Neuronal stem cell (in vitro differentiated cells): ENCODE measurements around the gene ZNF750.

Source experiments
- DNase-seq: peaks from one replicate; pipeline ENCODE4 v3.0.0-alpha.2; 2013; ENCODE audit warnings: low spot score
- H2AFZ ChIP-seq: one replicate; pipeline ENCODE4 v1.6.1; 2013; ENCODE audit warnings: mild to moderate bottlenecking, low read length, inconsistent platforms
- H2AK5ac ChIP-seq: 2 replicates; pipeline ENCODE4 v1.6.1; 2013; ENCODE audit warnings: low read depth, mild to moderate bottlenecking, inconsistent platforms, low read length, moderate library complexity, mixed read lengths
- H2BK120ac ChIP-seq: 2 replicates; pipeline ENCODE4 v1.6.1; 2013; ENCODE audit warnings: low read depth, mild to moderate bottlenecking, inconsistent platforms, low read length, moderate library complexity, mixed read lengths
- H2BK12ac ChIP-seq: one replicate; pipeline ENCODE4 v1.6.1; 2013; ENCODE audit warnings: low read length, inconsistent platforms
- H2BK15ac ChIP-seq: 2 replicates; pipeline ENCODE4 v1.6.1; 2013; ENCODE audit warnings: mild to moderate bottlenecking, low read length, inconsistent platforms, mixed read lengths
- H2BK5ac ChIP-seq: one replicate; pipeline ENCODE4 v1.6.1; 2013; ENCODE audit warnings: inconsistent platforms, mild to moderate bottlenecking, low read length, moderate library complexity
- H3K14ac ChIP-seq: one replicate; pipeline ENCODE4 v1.6.1; 2013; ENCODE audit warnings: low read length, inconsistent platforms
- H3K18ac ChIP-seq: 2 replicates; pipeline ENCODE4 v1.6.1; 2013; ENCODE audit warnings: low read length, inconsistent platforms
- H3K23ac ChIP-seq: 2 replicates; pipeline ENCODE4 v1.6.1; 2013; ENCODE audit warnings: low read depth, mild to moderate bottlenecking, mixed read lengths, low read length, inconsistent platforms; ENCODE audit not compliant: poor library complexity
- H3K27ac ChIP-seq: replicated peaks from 3 replicates; pipeline ENCODE4 v1.5.1; 2013; ENCODE audit warnings: low read length, inconsistent platforms
- H3K27me3 ChIP-seq, 3 experiments: 2 replicates each; pipeline ENCODE4 v1.6.1; 2013; ENCODE audit warnings: low read length in 3 of 3, mild to moderate bottlenecking in 2 of 3, inconsistent platforms in 1 of 3, low read depth in 1 of 3, mixed read lengths in 1 of 3, moderate library complexity in 1 of 3; ENCODE audit not compliant: control insufficient read depth in 3 of 3, insufficient read depth in 3 of 3
- H3K36me3 ChIP-seq, 2 donors: replicated peaks in 1 of 2; 2 replicates each; pipeline ENCODE4 v1.6.1; 2013; ENCODE audit warnings: low read length in 2 of 2; ENCODE audit not compliant: control insufficient read depth in 2 of 2, insufficient read depth in 2 of 2
- H3K4ac ChIP-seq: 2 replicates; pipeline ENCODE4 v1.6.1; 2013; ENCODE audit warnings: inconsistent platforms, mild to moderate bottlenecking, low read length, moderate library complexity
- H3K4me1 ChIP-seq, 2 donors: 1 replicate in 1 of 2; 2 replicates in 1 of 2; pipeline ENCODE4 v1.6.1; 2013; ENCODE audit warnings: low read length in 2 of 2, low read depth in 1 of 2; ENCODE audit not compliant: control insufficient read depth in 2 of 2, insufficient read depth in 1 of 2
- H3K4me2 ChIP-seq: one replicate; pipeline ENCODE4 v1.6.1; 2013; ENCODE audit warnings: mild to moderate bottlenecking, low read length, inconsistent platforms; ENCODE audit not compliant: insufficient read depth, poor library complexity, severe bottlenecking
- H3K4me3 ChIP-seq, 2 donors: 2 replicates each; pipeline ENCODE4 v1.5.1; 2013; ENCODE audit warnings: low read length in 2 of 2, mild to moderate bottlenecking in 2 of 2, inconsistent platforms in 1 of 2, moderate library complexity in 1 of 2
- H3K79me1 ChIP-seq: one replicate; pipeline ENCODE4 v1.6.1; 2013; ENCODE audit warnings: low read depth, mild to moderate bottlenecking, inconsistent platforms, low read length, moderate library complexity
- H3K9ac ChIP-seq: one replicate; pipeline ENCODE4 v1.6.1; 2013; ENCODE audit warnings: mild to moderate bottlenecking, low read depth, low read length, inconsistent platforms; ENCODE audit not compliant: poor library complexity
- H3K9me3 ChIP-seq, 2 donors: replicated peaks in 1 of 2; 2 replicates each; pipeline versions ENCODE3 to v1.6.1; 2013; ENCODE audit warnings: low read length in 2 of 2, mild to moderate bottlenecking in 2 of 2, inconsistent platforms in 1 of 2, low read depth in 1 of 2, mixed read lengths in 1 of 2, moderate library complexity in 1 of 2; ENCODE audit not compliant: control insufficient read depth in 2 of 2, insufficient read depth in 1 of 2
- H4K8ac ChIP-seq: one replicate; pipeline ENCODE4 v1.6.1; 2013; ENCODE audit warnings: low read depth, mild to moderate bottlenecking, inconsistent platforms, low read length, moderate library complexity
- H4K91ac ChIP-seq: one replicate; pipeline ENCODE4 v1.6.1; 2013; ENCODE audit warnings: low read length, low read depth, mild to moderate bottlenecking, inconsistent platforms; ENCODE audit not compliant: poor library complexity
- WGBS, 2 donors: extraction: QIAGEN DNeasy Blood & Tissue Kit; methylation state at CpG; one replicate each; pipeline ENCODE4 v1.1.7; 2013; ENCODE audit warnings: missing lambda C conversion rate in 2 of 2, mixed read lengths in 1 of 2; ENCODE audit not compliant: insufficient read length in 2 of 2, insufficient replicate concordance in 1 of 2; ENCODE audit errors: extremely low coverage in 2 of 2; 5-methylcytosine and 5-hydroxymethylcytosine counted together

Gene ZNF750

GRCh38 chr17:82878527-82878926, 38.7 kb upstream of the ZNF750 start:
- Histone ChIP-seq H3K4ac (no peak overlapping the region), H2BK15ac (no peak overlapping the region)

GRCh38 chr17:82876602-82877379, 37.0 kb upstream of the ZNF750 start:
- Histone ChIP-seq H3K36me3 (peaks cover 11 to 43% of the 10 kb centered on the region in 2 donors), H2BK12ac (no peak overlapping the region), H3K18ac (peak overlapping the region; percentile 15), H3K9ac (no peak overlapping the region), H4K91ac (no peak overlapping the region), H2AFZ (no peak overlapping the region), H3K4me3 (no peak overlapping the region), H3K79me1 (peaks cover 16% of the 10 kb centered on the region), H3K4me2 (no peak overlapping the region), H3K4me1 (peaks cover 7 to 13% of the 10 kb centered on the region in 2 donors), H3K4ac (no peak overlapping the region), H2AK5ac (no peak overlapping the region), H2BK5ac (no peak overlapping the region), H3K23ac (peak overlapping the region; percentile 66), H2BK120ac (no peak overlapping the region), H3K27me3 (no peaks in the 10 kb centered on the region), H3K27ac (no peak overlapping the region), H2BK15ac (no peak overlapping the region), H3K9me3 (peaks cover 0 to 4% of the 10 kb centered on the region in 2 donors), H3K14ac (no peak overlapping the region), H4K8ac (no peak overlapping the region)
- no CpG with 5 or more reads among the region's 14 CpGs for WGBS, 2 donors
- no peak for DNase-seq

More at GRCh38 chr17:82878527-82878926, 38.7 kb upstream of the ZNF750 start:
- peaks cover 20% of the 10 kb centered on the region for H3K79me1 ChIP-seq
- no peak overlapping the region for H2AK5ac ChIP-seq
- no peak overlapping the region for H4K8ac ChIP-seq
- peak overlapping the region in 1 of 2 donors; percentile 13 for H3K4me3 ChIP-seq
- no peak overlapping the region for H3K14ac ChIP-seq
- H3K9ac ChIP-seq: no peak overlapping the region
- H2BK12ac ChIP-seq: no peak overlapping the region
- peaks cover 0 to 4% of the 10 kb centered on the region in 2 donors for H3K9me3 ChIP-seq
- H3K36me3 ChIP-seq: peaks cover 4 to 32% of the 10 kb centered on the region in 2 donors
- H3K18ac ChIP-seq: no peak overlapping the region
- H4K91ac ChIP-seq: no peak overlapping the region
- no peak overlapping the region for H2AFZ ChIP-seq
- H3K4me1 ChIP-seq: peaks cover 10 to 13% of the 10 kb centered on the region in 2 donors
- DNase-seq: no peak
- no peak overlapping the region for H3K4me2 ChIP-seq
- no peak overlapping the region for H2BK120ac ChIP-seq
- no peak overlapping the region for H2BK5ac ChIP-seq
- no peaks in the 10 kb centered on the region for H3K27me3 ChIP-seq
- no peak overlapping the region for H3K23ac ChIP-seq
- WGBS, 2 donors: no CpG with 5 or more reads among the region's 9 CpGs
- no peak overlapping the region for H3K27ac ChIP-seq

- Histone ChIP-seq H4K8ac (no peak overlapping the region), H3K18ac (no peak overlapping the region), H4K91ac (no peak overlapping the region), H2BK12ac (no peak overlapping the region), H2BK120ac (no peak overlapping the region), H2AK5ac (peak overlapping the region; percentile 57), H3K9me3 (peaks cover 0 to 4% of the 10 kb centered on the region in 2 donors), H2BK5ac (no peak overlapping the region), H2BK15ac (no peak overlapping the region), H2AFZ (no peak overlapping the region), H3K9ac (no peak overlapping the region), H3K27me3 (no peaks in the 10 kb centered on the region), H3K4me2 (no peak overlapping the region), H3K4me1 (peaks cover 7 to 11% of the 10 kb centered on the region in 2 donors), H3K4me3 (no peak overlapping the region), H3K23ac (no peak overlapping the region), H3K4ac (no peak overlapping the region), H3K79me1 (peaks cover 13% of the 10 kb centered on the region), H3K27ac (no peak overlapping the region), H3K36me3 (peaks cover 14 to 48% of the 10 kb centered on the region in 2 donors), H3K14ac (no peak overlapping the region)
- no CpG with 5 or more reads among the region's 18 CpGs for WGBS, 2 donors
- no peak for DNase-seq
Measured at GRCh38 chr17:82876149-82876548, 36.3 kb upstream of the ZNF750 start.

GRCh38 chr17:82875407-82875856, 35.6 kb upstream of the ZNF750 start:
- H2BK120ac ChIP-seq: no peak overlapping the region
- no peak overlapping the region for H4K91ac ChIP-seq
- peaks cover 19 to 56% of the 10 kb centered on the region in 2 donors for H3K36me3 ChIP-seq
- H3K9ac ChIP-seq: no peak overlapping the region
- no peak for DNase-seq
- WGBS, 2 donors: no CpG with 5 or more reads among the region's 19 CpGs
- H3K18ac ChIP-seq: no peak overlapping the region
- no peak overlapping the region for H3K4me2 ChIP-seq
- H3K4me3 ChIP-seq: no peak overlapping the region
- H3K79me1 ChIP-seq: peaks cover 10% of the 10 kb centered on the region
- H2AFZ ChIP-seq: no peak overlapping the region
- H3K4me1 ChIP-seq: peaks cover 7 to 11% of the 10 kb centered on the region in 2 donors
- H2BK12ac ChIP-seq: no peak overlapping the region
- H3K4ac ChIP-seq: no peak overlapping the region
- H2BK15ac ChIP-seq: no peak overlapping the region
- H3K9me3 ChIP-seq: peaks cover 0 to 4% of the 10 kb centered on the region in 2 donors
- no peaks in the 10 kb centered on the region for H3K27me3 ChIP-seq
- H3K14ac ChIP-seq: no peak overlapping the region
- no peak overlapping the region for H3K23ac ChIP-seq
- H2AK5ac ChIP-seq: no peak overlapping the region
- peak overlapping the region; percentile 4 for H2BK5ac ChIP-seq
- H4K8ac ChIP-seq: no peak overlapping the region
- H3K27ac ChIP-seq: peak overlapping the region; percentile 7
